PC-9 (cell line): ENCODE data around the gene PANX3. TPM values are rescaled to one million over a fixed set of nuclear protein-coding genes. Genes with fewer than 3 reads are reported as not detected.

ENCODE experiments used
- BruUV-seq: library from RNA; stranded (reverse); fragments of 400-500 nt; replicated peaks from 2 replicates; lab custom pipeline; 2021; lab: Mats Ljungman, UMichigan
- CTCF ChIA-PET: fragments of 300-600 bp; sonication (Branson Sonifier 250); formaldehyde crosslinking; loops from one replicate; lab custom pipeline; 2022; ENCODE audit warnings: antibody characterized with exemption; lab: Charles Lee
- POLR2A ChIA-PET: fragments of 300-600 bp; sonication (Branson Sonifier 250); formaldehyde crosslinking; loops from one replicate; lab custom pipeline; 2022; ENCODE audit warnings: antibody characterized with exemption; ENCODE audit not compliant: unreplicated experiment; lab: Charles Lee
- DNase-seq, 2 experiments: peaks; one replicate each; pipeline versions ENCODE4 v3.0.0 to v3.0.0-alpha.2; 2015 to 2022; ENCODE audit warnings: mixed read lengths in 1 of 2
- H2AFZ ChIP-seq: fragments of 200-600 bp; sonication (generic); 2 replicates; pipeline ENCODE4 v1.8.1; 2017; ENCODE audit warnings: antibody characterized with exemption
- H3F3A ChIP-seq: fragments of 200-600 bp; sonication (generic); 2 replicates; pipeline ENCODE4 v1.8.1; 2017; ENCODE audit warnings: antibody characterized with exemption, mild to moderate bottlenecking, low read depth; ENCODE audit not compliant: insufficient read depth
- H3K27ac ChIP-seq: fragments of 200-600 bp; sonication (generic); 2 replicates; pipeline ENCODE4 v1.6.1; 2016; ENCODE audit warnings: mixed run types
- H3K27me3 ChIP-seq: fragments of 200-600 bp; sonication (generic); 2 replicates; pipeline ENCODE4 v1.6.1; 2016; ENCODE audit warnings: low read depth, mixed run types; ENCODE audit not compliant: insufficient read depth
- H3K36me3 ChIP-seq: fragments of 200-600 bp; sonication (generic); 2 replicates; pipeline ENCODE4 v1.6.1; 2016; ENCODE audit warnings: low read depth, mixed run types
- H3K4me1 ChIP-seq: fragments of 200-600 bp; sonication (generic); replicated peaks from 2 replicates; pipeline ENCODE4 v1.6.1; 2016; ENCODE audit warnings: mixed run types; ENCODE audit not compliant: insufficient read depth
- H3K4me2 ChIP-seq: fragments of 200-600 bp; sonication (generic); 2 replicates; pipeline ENCODE4 v1.6.1; 2017; ENCODE audit warnings: mixed run types
- H3K4me3 ChIP-seq: fragments of 200-600 bp; sonication (generic); 2 replicates; pipeline ENCODE4 v1.6.1; 2016; ENCODE audit warnings: mixed run types
- H3K79me2 ChIP-seq: fragments of 200-600 bp; sonication (generic); 2 replicates; pipeline ENCODE4 v1.6.1; 2017; ENCODE audit warnings: low read depth, mixed run types
- H3K9me2 ChIP-seq: fragments of 200-600 bp; sonication (generic); 2 replicates; pipeline ENCODE4 v1.8.1; 2017; ENCODE audit warnings: mild to moderate bottlenecking; ENCODE audit not compliant: insufficient read depth
- H3K9me3 ChIP-seq: fragments of 200-600 bp; sonication (generic); 2 replicates; pipeline ENCODE4 v1.8.1; 2016; ENCODE audit warnings: low read depth; ENCODE audit not compliant: insufficient read depth
- H4K20me1 ChIP-seq: fragments of 200-600 bp; sonication (generic); 2 replicates; pipeline ENCODE4 v1.8.1; 2017; ENCODE audit not compliant: insufficient read depth
- EZH2 ChIP-seq: fragments of 200-600 bp; sonication (generic); IDR thresholded peaks from 2 replicates; pipeline ENCODE4 v1.8.0; 2017; ENCODE audit warnings: antibody characterized with exemption, low read depth
- intact Hi-C: fragments of 100-400 bp; cut with micrococcal nuclease; formaldehyde crosslinking; loops from one replicate; pipeline ENCODE4 v1.10.0; 2022; ENCODE audit not compliant: unreplicated experiment
- total RNA-seq: library from RNA; stranded (reverse); gene quantifications from 2 replicates; pipeline ENCODE4 v1.2.3, GENCODE V29; 2021
- TF ChIP-seq, protein P1 (sequence below): fragments of 200-600 bp; sonication (generic); conservative IDR thresholded peaks from 2 replicates; pipeline ENCODE4 v1.6.1; 2017; ENCODE audit warnings: mixed run types, antibody characterized with exemption, mild to moderate bottlenecking, moderate library complexity

Gene PANX3
- total RNA-seq, 1 experiment from 2014 or later, result not detected

DNA sequence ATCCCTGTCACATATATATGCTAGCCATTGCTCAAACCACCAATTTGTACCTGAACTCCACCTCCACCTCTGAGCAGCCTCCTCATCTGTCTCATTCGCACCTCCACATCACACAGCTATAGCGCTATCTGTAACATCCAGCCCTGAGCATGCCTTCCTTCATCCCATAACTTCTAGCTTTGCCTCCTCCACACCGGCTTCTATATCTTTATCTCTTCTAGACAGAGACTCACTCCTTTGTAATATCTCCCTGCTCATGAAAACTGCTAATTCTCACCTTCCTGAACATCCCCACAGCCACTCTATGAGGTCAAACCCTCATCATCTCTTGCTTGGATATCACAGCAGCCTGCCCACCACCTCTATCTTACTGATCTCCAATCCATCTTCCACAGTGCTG, 56.4 kb downstream of the PANX3 start:
- H3K9me3 ChIP-seq, result no peaks in the 10 kb centered on the region
- no peaks in the 10 kb centered on the region for H3K9me2 ChIP-seq
- H3F3A ChIP-seq, result no peaks in the 10 kb centered on the region
- H3K79me2 ChIP-seq, result peaks cover 6% of the 10 kb centered on the region
- no peak overlapping the region for H3K4me2 ChIP-seq
- no peaks in the 10 kb centered on the region for H3K27me3 ChIP-seq
- no peaks in the 10 kb centered on the region for H3K36me3 ChIP-seq
- no peak overlapping the region for H3K4me3 ChIP-seq
- H3K4me1 ChIP-seq, result peaks cover 4% of the 10 kb centered on the region
- no peaks in the 10 kb centered on the region for H4K20me1 ChIP-seq
- H3K27ac ChIP-seq, result no peak overlapping the region
- intact Hi-C loops, result no loop called here
- CTCF ChIA-PET, result no interaction called here
- BruUV-seq, result no TSS peak
- TF ChIP-seq, protein P1, sequence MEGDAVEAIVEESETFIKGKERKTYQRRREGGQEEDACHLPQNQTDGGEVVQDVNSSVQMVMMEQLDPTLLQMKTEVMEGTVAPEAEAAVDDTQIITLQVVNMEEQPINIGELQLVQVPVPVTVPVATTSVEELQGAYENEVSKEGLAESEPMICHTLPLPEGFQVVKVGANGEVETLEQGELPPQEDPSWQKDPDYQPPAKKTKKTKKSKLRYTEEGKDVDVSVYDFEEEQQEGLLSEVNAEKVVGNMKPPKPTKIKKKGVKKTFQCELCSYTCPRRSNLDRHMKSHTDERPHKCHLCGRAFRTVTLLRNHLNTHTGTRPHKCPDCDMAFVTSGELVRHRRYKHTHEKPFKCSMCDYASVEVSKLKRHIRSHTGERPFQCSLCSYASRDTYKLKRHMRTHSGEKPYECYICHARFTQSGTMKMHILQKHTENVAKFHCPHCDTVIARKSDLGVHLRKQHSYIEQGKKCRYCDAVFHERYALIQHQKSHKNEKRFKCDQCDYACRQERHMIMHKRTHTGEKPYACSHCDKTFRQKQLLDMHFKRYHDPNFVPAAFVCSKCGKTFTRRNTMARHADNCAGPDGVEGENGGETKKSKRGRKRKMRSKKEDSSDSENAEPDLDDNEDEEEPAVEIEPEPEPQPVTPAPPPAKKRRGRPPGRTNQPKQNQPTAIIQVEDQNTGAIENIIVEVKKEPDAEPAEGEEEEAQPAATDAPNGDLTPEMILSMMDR, result no peak
- no peak for TF ChIP-seq EZH2
- POLR2A ChIA-PET, result no interaction called here
- no peak for DNase-seq
- no peak overlapping the region for H2AFZ ChIP-seq

DNA sequence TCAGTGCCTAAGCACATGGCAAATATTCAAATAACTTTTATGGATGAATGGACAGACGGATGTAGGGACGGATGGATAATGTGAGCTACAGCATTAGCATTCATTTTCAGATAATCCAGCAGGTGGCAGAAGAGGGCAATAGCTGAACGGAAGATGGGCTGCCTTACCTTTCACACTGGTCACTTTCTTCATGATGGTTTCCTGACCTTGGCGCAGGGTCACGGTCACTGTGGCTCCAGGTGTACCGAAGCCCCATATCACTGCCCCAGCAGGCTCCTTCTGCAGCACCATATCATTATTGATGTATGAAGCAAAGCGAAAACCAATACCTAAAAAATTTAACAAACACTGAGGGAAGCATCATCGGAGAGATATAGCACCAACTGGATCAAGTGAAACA, 58.0 kb downstream of the PANX3 start:
- no peaks in the 10 kb centered on the region for H3K27me3 ChIP-seq
- no peaks in the 10 kb centered on the region for H4K20me1 ChIP-seq
- no peaks in the 10 kb centered on the region for H3K9me2 ChIP-seq
- no peaks in the 10 kb centered on the region for H3K36me3 ChIP-seq
- H3K4me3 ChIP-seq, result no peak overlapping the region
- DNase-seq, result peak in 1 of 2 experiments; percentile 40
- TF ChIP-seq EZH2, result no peak
- TF ChIP-seq, protein P1, result peak; percentile 76
- no peaks in the 10 kb centered on the region for H3F3A ChIP-seq
- ChIA-PET POLR2A (no interaction called here), CTCF (interaction anchor here (0.7 to 2.2 kb wide), 5 partner anchors 27 to 167 kb away, joined by 4 to 12 read pairs (median 10); no protein-coding TSS in a partner anchor)
- H3K4me1 ChIP-seq, result peaks cover 7% of the 10 kb centered on the region
- H3K9me3 ChIP-seq, result no peaks in the 10 kb centered on the region
- no TSS peak for BruUV-seq
- H2AFZ ChIP-seq, result no peak overlapping the region
- no peak overlapping the region for H3K27ac ChIP-seq
- intact Hi-C loops, result loop anchor here (1.0 to 2.0 kb wide), 4 partner anchors 78 to 168 kb away; no protein-coding TSS in a partner anchor
- H3K4me2 ChIP-seq, result no peak overlapping the region
- H3K79me2 ChIP-seq, result peaks cover 12% of the 10 kb centered on the region

Other genes starting within 250 kb of the PANX3 start
- not detected in 2 replicates for gene OR8B2, start 226.9 kb upstream of the PANX3 start, total RNA-seq
- gene OR8B3, start 212.4 kb upstream of the PANX3 start, total RNA-seq, result not detected in 2 replicates
- not detected in 2 replicates for gene OR8B4, start 186.6 kb upstream of the PANX3 start, total RNA-seq
- gene OR8B8, start 165.7 kb upstream of the PANX3 start, total RNA-seq, result not detected in 2 replicates
- not detected in 2 replicates for gene OR8B12, start 67.8 kb upstream of the PANX3 start, total RNA-seq
- gene OR8A1, start 41.4 kb upstream of the PANX3 start, total RNA-seq, result not detected in 2 replicates
- gene TBRG1, start 11.4 kb downstream of the PANX3 start, total RNA-seq, result 22.3 and 24.3 TPM in 2 replicates
- 29.2 and 37.9 TPM in 2 replicates for gene SIAE, start 62.3 kb downstream of the PANX3 start, total RNA-seq
- 6.1 and 15.7 TPM in 2 replicates for gene SPA17, start 62.5 kb downstream of the PANX3 start, total RNA-seq
- 6.8 and 10.2 TPM in 2 replicates for gene NRGN, start 128.5 kb downstream of the PANX3 start, total RNA-seq
- gene VSIG2, start 140.8 kb downstream of the PANX3 start, total RNA-seq, result 12.4 and 13.6 TPM in 2 replicates
- gene ESAM, start 150.9 kb downstream of the PANX3 start, total RNA-seq, result 13.5 and 15.3 TPM in 2 replicates
- 16.9 and 18.1 TPM in 2 replicates for gene MSANTD2, start 189.0 kb downstream of the PANX3 start, total RNA-seq